Ramos (cell line): ENCODE measurements around the gene PDE8A.
"Not testable (repeated sequence)": the region's sequence is repeated elsewhere in the genome, so short reads cannot be mapped to it uniquely, and the experiment has no call there.

ENCODE experiments used
- in situ Hi-C: fragments of 300-500 bp; cut with MboI; formaldehyde crosslinking; loops from one replicate; pipeline ENCODE4 v1.14.3; 2022; ENCODE audit warnings: low sequenced_read_pairs; ENCODE audit not compliant: unreplicated experiment

Gene PDE8A

GRCh38 chr15:85155360-85155759 is 173.7 kb downstream of the PDE8A start:
- in situ Hi-C loops: loop anchor here (25.0 kb wide), 2 partner anchors 132 to 568 kb away; no protein-coding TSS in a partner anchor

- in situ Hi-C loops: loop anchor here (25.0 kb wide), 2 partner anchors 131 to 569 kb away; no protein-coding TSS in a partner anchor
These were observed 174.2 kb downstream of the PDE8A start for GRCh38 chr15:85155857-85156256.

- in situ Hi-C loops: loop anchor here (25.0 kb wide), 2 partner anchors 130 to 570 kb away; no protein-coding TSS in a partner anchor
These were observed 175.7 kb downstream of the PDE8A start for GRCh38 chr15:85157344-85157743.

GRCh38 chr15:85162237-85162636 is 180.6 kb downstream of the PDE8A start:
- in situ Hi-C loops: loop anchor here (25.0 kb wide), 2 partner anchors 125 to 575 kb away; no protein-coding TSS in a partner anchor

GRCh38 chr15:85164841-85165466 is 183.3 kb downstream of the PDE8A start:
- in situ Hi-C loops: loop anchor here (25.0 kb wide), 2 partner anchors 122 to 578 kb away; no protein-coding TSS in a partner anchor

GRCh38 chr15:85167568-85167967 is 185.9 kb downstream of the PDE8A start:
- in situ Hi-C loops: loop anchor here (25.0 kb wide), 2 partner anchors 120 to 580 kb away; no protein-coding TSS in a partner anchor

- in situ Hi-C loops: loop anchor here (25.0 kb wide), 2 partner anchors 119 to 581 kb away; no protein-coding TSS in a partner anchor
These were observed 187.1 kb downstream of the PDE8A start for GRCh38 chr15:85168642-85169173.

GRCh38 chr15:85171736-85172135 is 190.1 kb downstream of the PDE8A start:
- in situ Hi-C loops: loop anchor here (25.0 kb wide), 2 partner anchors 116 to 584 kb away; no protein-coding TSS in a partner anchor

- in situ Hi-C loops: loop anchor here (25.0 kb wide), 2 partner anchors 114 to 586 kb away; no protein-coding TSS in a partner anchor
These were observed 191.3 kb downstream of the PDE8A start for GRCh38 chr15:85172846-85173490.

GRCh38 chr15:85173630-85174029 is 192.0 kb downstream of the PDE8A start:
- in situ Hi-C loops: loop anchor here (25.0 kb wide), 2 partner anchors 114 to 586 kb away; no protein-coding TSS in a partner anchor

- in situ Hi-C loops: loop anchor here (25.0 kb wide), 2 partner anchors 113 to 587 kb away; no protein-coding TSS in a partner anchor
These were observed 192.9 kb downstream of the PDE8A start for GRCh38 chr15:85174521-85174920.

- in situ Hi-C loops: not testable (repeated sequence)
These were observed 195.4 kb downstream of the PDE8A start for GRCh38 chr15:85177042-85177515.

- in situ Hi-C loops: no loop called here
These were observed 196.7 kb downstream of the PDE8A start for GRCh38 chr15:85178308-85178707.

GRCh38 chr15:85179700-85180099 is 198.0 kb downstream of the PDE8A start:
- in situ Hi-C loops: no loop called here

- in situ Hi-C loops: not testable (repeated sequence)
These were observed 203.7 kb downstream of the PDE8A start for GRCh38 chr15:85185350-85185749.

GRCh38 chr15:85188171-85188577 is 206.5 kb downstream of the PDE8A start:
- in situ Hi-C loops: not testable (repeated sequence)
